Right renal pelvis (tissue), 4 donors: ENCODE results near the gene ARHGAP8. TPM values are rescaled to one million over a fixed set of nuclear protein-coding genes. Genes with fewer than 3 reads are reported as not detected.
"Not testable (repeated sequence)": the region's sequence is repeated elsewhere in the genome, so short reads cannot be mapped to it uniquely, and the experiment has no call there.

Experiments used
- DNase-seq, 4 donors: peaks; one replicate each; pipeline ENCODE4 v3.0.0-alpha.2; 2013; ENCODE audit warnings: low read depth in 4 of 4, low spot score in 3 of 4, missing footprints in 1 of 4
- polyA plus RNA-seq, 4 donors: library from polyadenylated mRNA; unstranded; fragments of 120-200 nt; gene quantifications; one replicate each; pipeline ENCODE4 v1.2.1, GENCODE V29; 2013; ENCODE audit not compliant: insufficient read length in 4 of 4

The ARHGAP8 gene
- polyA plus RNA-seq, 4 donors, result 25.2 to 40.4 (median 28.3) TPM

GRCh38 chr22:44737406-44738346, 14.7 kb upstream of the ARHGAP8 start:
- no peak for DNase-seq

GRCh38 chr22:44738347-44738715, 14.0 kb upstream of the ARHGAP8 start:
- DNase-seq, result no peak

- no peak for DNase-seq
These were observed 13.4 kb upstream of the ARHGAP8 start for GRCh38 chr22:44739024-44739423.

- DNase-seq, result not testable (repeated sequence)
These were observed 12.7 kb upstream of the ARHGAP8 start for GRCh38 chr22:44739666-44740065.

- no peak for DNase-seq
These were observed 12.1 kb upstream of the ARHGAP8 start for GRCh38 chr22:44740307-44740706.

GRCh38 chr22:44741929-44742328, 10.4 kb upstream of the ARHGAP8 start:
- no peak for DNase-seq

GRCh38 chr22:44743247-44743646, 9.1 kb upstream of the ARHGAP8 start:
- no peak for DNase-seq

- DNase-seq, result no peak
These were observed 8.6 kb upstream of the ARHGAP8 start for GRCh38 chr22:44743804-44744211.

- DNase-seq, result no peak
These were observed 6.3 kb upstream of the ARHGAP8 start for GRCh38 chr22:44745853-44746789.

GRCh38 chr22:44747784-44748127, 4.6 kb upstream of the ARHGAP8 start:
- not testable (repeated sequence) for DNase-seq

- DNase-seq, result no peak
These were observed 3.9 kb upstream of the ARHGAP8 start for GRCh38 chr22:44748524-44748923.

GRCh38 chr22:44750481-44750880, 1.9 kb upstream of the ARHGAP8 start:
- DNase-seq, result no peak

- no peak for DNase-seq
These were observed 1.0 kb downstream of the ARHGAP8 start for GRCh38 chr22:44753189-44754042.

- no peak for DNase-seq
These were observed 2.6 kb downstream of the ARHGAP8 start for GRCh38 chr22:44754998-44755397.

GRCh38 chr22:44755417-44755816, 3.0 kb downstream of the ARHGAP8 start:
- no peak for DNase-seq

- DNase-seq, result no peak
These were observed 3.6 kb downstream of the ARHGAP8 start for GRCh38 chr22:44755956-44756361.

GRCh38 chr22:44758344-44758973, 6.1 kb downstream of the ARHGAP8 start:
- no peak for DNase-seq

GRCh38 chr22:44759001-44759400, 6.6 kb downstream of the ARHGAP8 start:
- DNase-seq, result no peak

GRCh38 chr22:44759430-44760310, 7.3 kb downstream of the ARHGAP8 start:
- no peak for DNase-seq
